ENCODE results near the gene NHS.

DNA sequence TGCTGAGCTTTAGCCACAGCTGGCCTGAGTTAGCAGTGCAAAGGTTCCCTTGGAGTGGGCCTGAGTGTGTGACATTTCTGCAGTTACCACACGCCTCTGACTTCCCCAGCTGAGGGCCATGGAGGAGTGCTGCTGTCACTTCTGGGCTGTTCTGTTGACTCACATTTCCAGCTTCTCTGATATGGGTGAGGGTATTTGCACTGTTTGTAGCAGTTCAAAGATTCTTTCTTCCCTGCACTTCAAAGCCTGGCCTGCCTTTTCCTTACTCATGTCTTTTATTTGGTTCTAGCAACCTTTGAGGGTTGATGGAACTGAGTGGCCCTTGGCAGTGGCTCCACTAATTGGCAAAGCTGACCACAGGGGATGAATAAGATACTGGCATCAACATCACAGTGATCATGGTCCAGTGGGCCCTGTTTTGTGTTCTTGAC is 335.9 kb downstream of the NHS start:
- TF ChIP-seq, protein P1, sequence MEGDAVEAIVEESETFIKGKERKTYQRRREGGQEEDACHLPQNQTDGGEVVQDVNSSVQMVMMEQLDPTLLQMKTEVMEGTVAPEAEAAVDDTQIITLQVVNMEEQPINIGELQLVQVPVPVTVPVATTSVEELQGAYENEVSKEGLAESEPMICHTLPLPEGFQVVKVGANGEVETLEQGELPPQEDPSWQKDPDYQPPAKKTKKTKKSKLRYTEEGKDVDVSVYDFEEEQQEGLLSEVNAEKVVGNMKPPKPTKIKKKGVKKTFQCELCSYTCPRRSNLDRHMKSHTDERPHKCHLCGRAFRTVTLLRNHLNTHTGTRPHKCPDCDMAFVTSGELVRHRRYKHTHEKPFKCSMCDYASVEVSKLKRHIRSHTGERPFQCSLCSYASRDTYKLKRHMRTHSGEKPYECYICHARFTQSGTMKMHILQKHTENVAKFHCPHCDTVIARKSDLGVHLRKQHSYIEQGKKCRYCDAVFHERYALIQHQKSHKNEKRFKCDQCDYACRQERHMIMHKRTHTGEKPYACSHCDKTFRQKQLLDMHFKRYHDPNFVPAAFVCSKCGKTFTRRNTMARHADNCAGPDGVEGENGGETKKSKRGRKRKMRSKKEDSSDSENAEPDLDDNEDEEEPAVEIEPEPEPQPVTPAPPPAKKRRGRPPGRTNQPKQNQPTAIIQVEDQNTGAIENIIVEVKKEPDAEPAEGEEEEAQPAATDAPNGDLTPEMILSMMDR (IDR thresholded peaks at IDR 0.05) = no peak
- TF ChIP-seq POLR2A (IDR thresholded peaks at IDR 0.05) = no peak
